ENCODE data around the gene SETD2.

SETD2 gene

DNA sequence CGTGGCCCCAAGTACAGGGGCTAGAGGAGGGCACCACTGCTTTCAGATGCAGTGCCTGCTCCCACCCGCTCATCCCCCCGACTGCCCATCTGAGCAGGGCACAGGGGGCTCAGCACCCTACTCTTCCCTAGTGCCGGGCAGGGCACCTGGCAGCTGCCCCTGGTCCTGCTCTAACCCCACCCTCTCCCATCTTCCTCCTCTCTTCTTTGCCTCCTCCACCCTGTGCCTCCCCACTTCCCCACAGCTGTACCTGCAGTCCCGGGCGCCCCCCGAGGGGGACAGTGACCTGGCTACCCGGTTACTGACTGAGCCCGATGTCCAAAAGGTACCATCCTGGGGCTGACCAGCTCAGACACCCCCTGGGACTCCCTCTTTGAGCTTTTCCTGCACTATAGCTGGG lies 171.7 kb downstream of the SETD2 start:
- H3K27ac ChIP-seq (ENCODE audit: insufficient read depth in 1 of 2, low read depth in 1 of 2, low read length in 2 of 2, poor library complexity in 1 of 2, severe bottlenecking in 2 of 2) = no peak overlapping the region
- H3K4me1 ChIP-seq (ENCODE audit: control extremely low read depth in 1 of 4, control insufficient read depth in 4 of 4, insufficient read depth in 4 of 4, low read length in 3 of 4) = peaks cover 0 to 46% (median 45%) of the 10 kb centered on the region in 4 experiments
- POLR2A ChIA-PET = interaction anchor here (0.8 kb wide), 1 partner anchor 45 kb away, joined by 4 read pairs; no protein-coding TSS in a partner anchor
- CTCF ChIA-PET = interaction anchor here (1.1 to 11.4 kb wide), 7 partner anchors 10 to 83 kb away, joined by 3 to 164 read pairs (median 5); no protein-coding TSS in a partner anchor
- DNase-seq = no peak
- no peaks in the 10 kb centered on the region for H3K27me3 ChIP-seq (replicated peaks in 2 of 5; ENCODE audit: control insufficient read depth in 4 of 5, insufficient read depth in 5 of 5, low read length in 4 of 5)
- H3K36me3 ChIP-seq (ENCODE audit: control insufficient read depth in 4 of 4, insufficient read depth in 4 of 4, low read length in 3 of 4) = peaks cover 0 to 88% (median 47%) of the 10 kb centered on the region in 4 experiments
- H3K9me3 ChIP-seq (ENCODE audit: control extremely low read depth in 1 of 5, control insufficient read depth in 4 of 5, insufficient read depth in 2 of 5, low read depth in 1 of 5, low read length in 4 of 5) = no peaks in the 10 kb centered on the region
- no peak overlapping the region for H3K4me3 ChIP-seq (ENCODE audit: control insufficient read depth in 1 of 7, extremely low read depth in 1 of 7, insufficient read depth in 4 of 7, low read depth in 2 of 7, low read length in 6 of 7)
- WGBS (ENCODE audit: insufficient coverage) = 98% methylated on average over 6 of the region's 9 CpGs

DNA sequence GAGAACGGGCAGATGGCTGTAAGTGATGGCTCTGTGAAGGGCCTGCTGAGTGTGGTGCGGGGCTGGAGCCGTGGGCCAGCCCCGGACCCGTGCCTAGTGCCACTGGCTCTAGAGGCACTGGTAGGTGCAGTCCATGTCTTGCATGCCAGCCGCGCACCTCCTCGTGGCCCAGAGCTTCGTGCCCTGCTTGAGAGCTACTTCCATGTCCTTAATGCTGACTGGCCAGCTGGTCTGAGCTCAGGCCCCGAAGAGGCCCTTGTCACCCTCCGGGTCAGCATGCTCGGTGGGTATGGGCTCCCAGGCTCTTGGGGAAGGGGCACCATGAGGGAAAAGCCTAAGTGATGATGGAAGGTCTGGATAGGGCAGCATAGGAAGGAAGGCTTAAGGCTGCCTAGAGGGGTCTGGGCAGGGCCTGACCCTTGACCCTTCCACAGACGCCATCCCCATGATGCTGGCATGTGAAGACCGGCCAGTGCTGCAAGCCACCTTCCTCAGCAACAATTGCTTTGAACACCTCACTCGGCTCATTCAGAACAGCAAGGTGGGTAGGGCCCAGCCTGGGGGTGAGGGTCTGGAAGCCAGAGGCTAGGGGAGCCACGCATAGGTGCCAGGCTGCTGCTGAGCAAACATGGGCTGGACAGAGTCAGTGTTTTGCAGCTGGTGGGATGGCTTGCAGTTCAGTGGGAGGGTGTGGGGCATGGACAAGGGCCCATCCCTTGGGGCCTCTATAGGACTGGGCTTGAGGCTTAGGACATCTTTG lies 172.3 kb downstream of the SETD2 start:
- CTCF ChIA-PET = interaction anchor here (1.1 to 11.4 kb wide), 7 partner anchors 10 to 82 kb away, joined by 3 to 164 read pairs (median 5); no protein-coding TSS in a partner anchor
- no peaks in the 10 kb centered on the region for H3K9me3 ChIP-seq (ENCODE audit: control extremely low read depth in 1 of 5, control insufficient read depth in 4 of 5, insufficient read depth in 2 of 5, low read depth in 1 of 5, low read length in 4 of 5)
- H3K27ac ChIP-seq (ENCODE audit: insufficient read depth in 1 of 2, low read depth in 1 of 2, low read length in 2 of 2, poor library complexity in 1 of 2, severe bottlenecking in 2 of 2) = no peak overlapping the region
- H3K4me3 ChIP-seq (ENCODE audit: control insufficient read depth in 1 of 7, extremely low read depth in 1 of 7, insufficient read depth in 4 of 7, low read depth in 2 of 7, low read length in 6 of 7) = no peak overlapping the region
- no peaks in the 10 kb centered on the region for H3K27me3 ChIP-seq (replicated peaks in 2 of 5; ENCODE audit: control insufficient read depth in 4 of 5, insufficient read depth in 5 of 5, low read length in 4 of 5)
- POLR2A ChIA-PET = interaction anchor here (0.8 kb wide), 1 partner anchor 44 kb away, joined by 4 read pairs; no protein-coding TSS in a partner anchor
- peaks cover 2 to 46% (median 45%) of the 10 kb centered on the region in 4 experiments for H3K4me1 ChIP-seq (ENCODE audit: control extremely low read depth in 1 of 4, control insufficient read depth in 4 of 4, insufficient read depth in 4 of 4, low read length in 3 of 4)
- H3K36me3 ChIP-seq (ENCODE audit: control insufficient read depth in 4 of 4, insufficient read depth in 4 of 4, low read length in 3 of 4) = peaks cover 0 to 81% (median 47%) of the 10 kb centered on the region in 4 experiments
- no peak for DNase-seq
- 96% methylated on average over 14 of the region's 16 CpGs for WGBS (ENCODE audit: insufficient coverage)

DNA sequence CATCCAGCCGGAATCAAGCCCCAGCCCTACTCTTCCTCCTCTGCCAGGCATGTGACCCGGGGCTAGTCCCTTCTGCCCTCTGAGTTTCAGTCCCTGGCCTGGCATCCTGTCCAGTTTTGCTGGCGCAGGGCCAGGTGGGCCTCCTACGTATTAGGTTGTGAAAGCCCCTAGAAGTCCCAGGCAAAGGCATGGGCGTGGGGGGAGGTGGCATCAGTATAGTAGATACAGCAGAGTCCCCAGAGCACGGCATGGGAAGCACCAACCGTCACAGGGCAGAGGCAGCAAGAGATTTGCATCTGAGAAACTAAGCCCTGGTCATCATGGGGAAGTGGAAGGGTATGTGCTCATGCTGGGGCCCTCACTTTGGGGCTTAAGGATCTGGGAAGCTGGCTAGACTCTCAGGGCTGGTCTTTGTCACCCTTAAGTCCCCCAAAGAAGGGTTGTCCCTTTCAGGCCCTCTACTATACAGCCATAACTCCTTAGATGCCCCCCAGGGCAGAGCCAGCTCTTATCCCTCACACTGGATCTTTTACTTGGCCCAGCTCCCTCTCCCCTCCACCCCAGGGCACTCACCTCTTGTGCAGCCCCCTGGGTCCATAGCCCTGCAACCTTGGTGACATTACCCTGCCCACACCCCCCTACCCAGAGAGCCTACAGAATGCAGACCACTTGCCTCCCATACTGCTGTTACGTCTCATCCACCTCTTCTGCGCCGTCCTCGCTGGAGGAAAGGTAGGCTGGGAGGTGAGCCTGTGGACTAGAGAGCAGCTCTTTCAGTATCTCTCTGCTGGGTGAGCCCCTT lies 173.1 kb downstream of the SETD2 start:
- H3K27me3 ChIP-seq (replicated peaks in 2 of 5; ENCODE audit: control insufficient read depth in 4 of 5, insufficient read depth in 5 of 5, low read length in 4 of 5) = no peaks in the 10 kb centered on the region
- H3K4me3 ChIP-seq (ENCODE audit: control insufficient read depth in 1 of 7, extremely low read depth in 1 of 7, insufficient read depth in 4 of 7, low read depth in 2 of 7, low read length in 6 of 7) = no peak overlapping the region
- peak overlapping the region in 1 of 2 experiments; percentile 20 for H3K27ac ChIP-seq (ENCODE audit: insufficient read depth in 1 of 2, low read depth in 1 of 2, low read length in 2 of 2, poor library complexity in 1 of 2, severe bottlenecking in 2 of 2)
- DNase-seq = no peak
- peaks cover 2 to 49% (median 49%) of the 10 kb centered on the region in 4 experiments for H3K4me1 ChIP-seq (ENCODE audit: control extremely low read depth in 1 of 4, control insufficient read depth in 4 of 4, insufficient read depth in 4 of 4, low read length in 3 of 4)
- 90% methylated on average over 8 of the region's 11 CpGs for WGBS (ENCODE audit: insufficient coverage)
- POLR2A ChIA-PET = no interaction called here
- H3K9me3 ChIP-seq (ENCODE audit: control extremely low read depth in 1 of 5, control insufficient read depth in 4 of 5, insufficient read depth in 2 of 5, low read depth in 1 of 5, low read length in 4 of 5) = no peaks in the 10 kb centered on the region
- CTCF ChIA-PET = interaction anchor here (1.2 to 11.4 kb wide), 4 partner anchors 8 to 66 kb away, joined by 4 to 164 read pairs (median 6); no protein-coding TSS in a partner anchor
- H3K36me3 ChIP-seq (ENCODE audit: control insufficient read depth in 4 of 4, insufficient read depth in 4 of 4, low read length in 3 of 4) = peaks cover 0 to 75% (median 44%) of the 10 kb centered on the region in 4 experiments

DNA sequence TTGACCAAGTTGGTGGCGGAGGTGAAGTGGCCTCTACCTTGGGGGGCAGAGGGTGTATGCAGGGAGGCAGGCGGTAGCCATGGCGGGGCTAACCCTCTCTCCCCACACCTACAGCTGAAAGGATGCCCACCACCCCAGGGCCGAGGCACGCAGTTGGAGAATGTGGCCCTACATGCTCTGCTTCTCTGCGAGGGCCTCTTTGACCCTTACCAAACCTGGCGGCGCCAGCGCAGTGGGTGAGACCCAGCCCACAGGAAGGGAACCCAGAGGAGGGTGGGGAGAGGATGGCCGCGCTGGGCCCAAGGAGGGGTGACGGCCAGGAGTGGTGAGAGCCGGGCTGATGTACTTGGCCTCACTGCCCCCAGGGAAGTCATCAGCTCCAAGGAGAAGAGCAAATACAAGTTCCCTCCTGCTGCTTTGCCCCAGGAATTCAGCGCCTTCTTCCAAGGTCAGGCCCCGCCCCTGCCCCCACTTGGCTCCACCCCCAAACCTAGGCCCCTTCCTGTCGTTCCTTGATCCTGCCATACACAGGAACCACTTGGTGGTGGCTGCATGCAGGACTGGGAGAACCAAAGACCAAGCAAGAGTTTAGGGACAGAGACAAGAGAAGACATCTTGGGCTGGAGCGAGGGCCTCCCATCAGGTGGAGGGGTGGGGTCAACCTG lies 174.6 kb downstream of the SETD2 start:
- Histone ChIP-seq H3K4me3 (ENCODE audit: control insufficient read depth in 1 of 7, extremely low read depth in 1 of 7, insufficient read depth in 4 of 7, low read depth in 2 of 7, low read length in 6 of 7) (peak overlapping the region in 3 of 7 experiments; percentile 29 to 67 (median 51)), H3K27me3 (replicated peaks in 2 of 5; ENCODE audit: control insufficient read depth in 4 of 5, insufficient read depth in 5 of 5, low read length in 4 of 5) (no peaks in the 10 kb centered on the region), H3K36me3 (ENCODE audit: control insufficient read depth in 4 of 4, insufficient read depth in 4 of 4, low read length in 3 of 4) (peaks cover 0 to 73% (median 31%) of the 10 kb centered on the region in 4 experiments), H3K4me1 (ENCODE audit: control extremely low read depth in 1 of 4, control insufficient read depth in 4 of 4, insufficient read depth in 4 of 4, low read length in 3 of 4) (peaks cover 2 to 64% (median 59%) of the 10 kb centered on the region in 4 experiments), H3K9me3 (ENCODE audit: control extremely low read depth in 1 of 5, control insufficient read depth in 4 of 5, insufficient read depth in 2 of 5, low read depth in 1 of 5, low read length in 4 of 5) (no peaks in the 10 kb centered on the region), H3K27ac (ENCODE audit: insufficient read depth in 1 of 2, low read depth in 1 of 2, low read length in 2 of 2, poor library complexity in 1 of 2, severe bottlenecking in 2 of 2) (peak overlapping the region in 1 of 2 experiments; percentile 59)
- POLR2A ChIA-PET = no interaction called here
- 29% methylated on average over 4 of the region's 17 CpGs for WGBS (ENCODE audit: insufficient coverage)
- DNase-seq = no peak
- CTCF ChIA-PET = interaction anchor here (0.9 to 11.4 kb wide), 3 partner anchors 9 to 64 kb away, joined by 3 to 164 read pairs (median 7); no protein-coding TSS in a partner anchor

DNA sequence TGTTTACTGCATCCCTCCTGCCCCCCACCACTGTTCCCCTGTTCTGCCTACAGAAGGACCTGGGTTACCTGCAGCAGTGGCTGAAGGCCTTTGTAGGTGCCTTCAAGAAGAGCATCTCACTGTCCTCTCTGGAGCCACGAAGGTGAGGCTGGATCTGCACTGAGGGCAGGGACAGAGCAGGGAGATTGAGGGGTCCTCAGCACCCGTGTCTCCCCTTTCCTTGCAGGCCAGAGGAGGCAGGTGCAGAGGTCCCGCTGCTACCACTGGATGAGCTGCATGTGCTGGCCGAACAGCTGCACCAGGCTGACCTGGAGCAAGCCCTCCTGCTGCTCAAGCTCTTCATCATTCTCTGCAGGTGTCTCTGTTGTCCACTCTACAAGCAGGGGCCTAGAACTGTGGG lies 175.3 kb downstream of the SETD2 start:
- Histone ChIP-seq H3K9me3 (ENCODE audit: control extremely low read depth in 1 of 5, control insufficient read depth in 4 of 5, insufficient read depth in 2 of 5, low read depth in 1 of 5, low read length in 4 of 5) (no peaks in the 10 kb centered on the region), H3K27ac (ENCODE audit: insufficient read depth in 1 of 2, low read depth in 1 of 2, low read length in 2 of 2, poor library complexity in 1 of 2, severe bottlenecking in 2 of 2) (peak overlapping the region; percentile 54 to 89), H3K4me1 (ENCODE audit: control extremely low read depth in 1 of 4, control insufficient read depth in 4 of 4, insufficient read depth in 4 of 4, low read length in 3 of 4) (peaks cover 2 to 67% (median 60%) of the 10 kb centered on the region in 4 experiments), H3K36me3 (ENCODE audit: control insufficient read depth in 4 of 4, insufficient read depth in 4 of 4, low read length in 3 of 4) (peaks cover 0 to 68% (median 27%) of the 10 kb centered on the region in 4 experiments), H3K27me3 (replicated peaks in 2 of 5; ENCODE audit: control insufficient read depth in 4 of 5, insufficient read depth in 5 of 5, low read length in 4 of 5) (no peaks in the 10 kb centered on the region), H3K4me3 (ENCODE audit: control insufficient read depth in 1 of 7, extremely low read depth in 1 of 7, insufficient read depth in 4 of 7, low read depth in 2 of 7, low read length in 6 of 7) (peak overlapping the region in 3 of 7 experiments; percentile 29 to 67 (median 51))
- 62% methylated on average over 2 of the region's 4 CpGs for WGBS (ENCODE audit: insufficient coverage)
- no peak for DNase-seq
- ChIA-PET POLR2A (no interaction called here), CTCF (interaction anchor here (1.1 to 2.1 kb wide), 3 partner anchors 9 to 34 kb away, joined by 3 to 15 read pairs (median 3); partner anchors contain the start of genes CCDC12 and NBEAL2)

DNA sequence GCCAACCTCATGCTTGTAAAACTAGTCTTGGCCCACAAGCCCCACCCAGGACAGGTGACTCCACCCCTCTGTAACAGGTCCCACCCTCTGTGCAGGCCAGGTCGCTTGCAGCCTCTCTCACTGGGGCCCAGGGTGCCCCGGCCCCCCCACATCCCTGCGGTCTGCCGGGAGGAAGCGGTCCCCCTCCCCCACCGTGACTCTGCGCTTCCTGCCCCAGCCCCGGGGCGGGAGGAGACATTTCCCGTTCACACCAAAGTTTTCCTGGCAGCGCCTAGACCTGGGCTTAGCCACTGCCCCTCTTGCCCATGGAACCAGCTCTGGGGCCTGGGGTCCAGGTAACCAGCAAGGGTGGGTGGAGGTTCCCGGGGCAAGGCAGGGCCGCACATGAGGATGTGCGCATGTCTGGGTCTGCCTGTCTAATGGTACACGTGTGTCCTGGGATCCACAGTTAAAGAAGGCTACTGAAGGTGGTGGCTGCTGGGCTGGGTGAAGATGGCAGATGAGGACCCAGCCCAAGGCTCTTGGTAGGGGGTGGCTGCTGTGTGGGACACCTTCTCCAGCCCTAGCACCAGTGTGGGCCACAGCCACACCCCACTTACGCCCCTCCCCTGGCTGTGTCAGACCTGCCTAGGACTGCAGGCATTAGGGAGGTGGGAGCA lies 176.0 kb downstream of the SETD2 start:
- CTCF ChIA-PET = interaction anchor here (0.8 to 2.1 kb wide), 11 partner anchors 10 to 65 kb away, joined by 3 to 15 read pairs (median 3); partner anchors contain the start of genes CCDC12 and NBEAL2
- POLR2A ChIA-PET = interaction anchor here (0.6 to 1.0 kb wide), 3 partner anchors 12 to 34 kb away, joined by 3 to 4 read pairs (median 3); partner anchors contain the start of gene CCDC12
- peak overlapping the region in 5 of 7 experiments; percentile 16 to 67 (median 52) for H3K4me3 ChIP-seq (ENCODE audit: control insufficient read depth in 1 of 7, extremely low read depth in 1 of 7, insufficient read depth in 4 of 7, low read depth in 2 of 7, low read length in 6 of 7)
- DNase-seq = peak; percentile 91 to 95 (median 95)
- no peaks in the 10 kb centered on the region for H3K9me3 ChIP-seq (ENCODE audit: control extremely low read depth in 1 of 5, control insufficient read depth in 4 of 5, insufficient read depth in 2 of 5, low read depth in 1 of 5, low read length in 4 of 5)
- H3K27ac ChIP-seq (ENCODE audit: insufficient read depth in 1 of 2, low read depth in 1 of 2, low read length in 2 of 2, poor library complexity in 1 of 2, severe bottlenecking in 2 of 2) = peak overlapping the region; percentile 54 to 89
- peaks cover 0 to 60% (median 22%) of the 10 kb centered on the region in 4 experiments for H3K36me3 ChIP-seq (ENCODE audit: control insufficient read depth in 4 of 4, insufficient read depth in 4 of 4, low read length in 3 of 4)
- H3K4me1 ChIP-seq (ENCODE audit: control extremely low read depth in 1 of 4, control insufficient read depth in 4 of 4, insufficient read depth in 4 of 4, low read length in 3 of 4) = peaks cover 2 to 73% (median 64%) of the 10 kb centered on the region in 4 experiments
- WGBS (ENCODE audit: insufficient coverage) = 0% methylated on average over 12 of the region's 16 CpGs
- H3K27me3 ChIP-seq (replicated peaks in 2 of 5; ENCODE audit: control insufficient read depth in 4 of 5, insufficient read depth in 5 of 5, low read length in 4 of 5) = no peaks in the 10 kb centered on the region
